GM23338 (cell line): ENCODE data around the gene ATP8A2. TPM values are rescaled to one million over a fixed set of nuclear protein-coding genes. Genes with fewer than 3 reads are reported as not detected.

ENCODE experiments used
- ATAC-seq: fragments of 200-7000 bp; cut with Tn5 transposase; 3 replicates; pipeline ENCODE4 v1.9.1; 2020
- DNase-seq: peaks from one replicate; pipeline ENCODE4 v3.0.0-alpha.2; 2015; ENCODE audit warnings: low spot score
- H2AFZ ChIP-seq: fragments of 200-600 bp; sonication (generic); 2 replicates; pipeline ENCODE4 v1.8.0; 2016; ENCODE audit warnings: antibody characterized with exemption, mild to moderate bottlenecking, moderate library complexity
- H3F3A ChIP-seq: fragments of 200-600 bp; sonication (generic); replicated peaks from 2 replicates; pipeline ENCODE4 v1.8.0; 2017; ENCODE audit warnings: antibody characterized with exemption, mixed run types, low read depth
- H3K27ac ChIP-seq: fragments of 200-600 bp; sonication (generic); 2 replicates; pipeline ENCODE4 v1.6.1; 2016; ENCODE audit warnings: low read depth
- H3K27me3 ChIP-seq: fragments of 200-600 bp; sonication (generic); 2 replicates; pipeline ENCODE4 v1.8.0; 2016; ENCODE audit warnings: mild to moderate bottlenecking, mixed run types, moderate library complexity; ENCODE audit not compliant: insufficient read depth
- H3K36me3 ChIP-seq: fragments of 200-600 bp; sonication (generic); 2 replicates; pipeline ENCODE4 v1.8.0; 2016; ENCODE audit warnings: mild to moderate bottlenecking; ENCODE audit not compliant: insufficient read depth
- H3K4me1 ChIP-seq: fragments of 200-600 bp; sonication (generic); 2 replicates; pipeline ENCODE4 v1.8.0; 2016; ENCODE audit warnings: mild to moderate bottlenecking, moderate library complexity; ENCODE audit not compliant: insufficient read depth
- H3K4me2 ChIP-seq: fragments of 200-600 bp; sonication (generic); 2 replicates; pipeline ENCODE4 v1.7.1; 2017; ENCODE audit warnings: mixed run types
- H3K4me3 ChIP-seq: fragments of 200-600 bp; sonication (generic); 2 replicates; pipeline ENCODE4 v1.6.1; 2016; ENCODE audit warnings: mixed run types
- H3K79me2 ChIP-seq: fragments of 200-600 bp; sonication (generic); replicated peaks from 2 replicates; pipeline ENCODE4 v1.8.0; 2017; ENCODE audit warnings: mild to moderate bottlenecking; ENCODE audit not compliant: insufficient read depth
- H3K9me2 ChIP-seq: fragments of 200-600 bp; sonication (generic); 2 replicates; pipeline ENCODE4 v1.8.0; 2017; ENCODE audit not compliant: insufficient read depth
- H4K20me1 ChIP-seq: fragments of 200-600 bp; sonication (generic); replicated peaks from 2 replicates; pipeline ENCODE4 v1.8.0; 2017; ENCODE audit warnings: mild to moderate bottlenecking; ENCODE audit not compliant: insufficient read depth
- H3K27ac Mint-ChIP-seq: 2 replicates; pipeline ENCODE4 v1.8.0; 2020; ENCODE audit warnings: inconsistent platforms, mild to moderate bottlenecking, moderate library complexity, mixed read lengths
- H3K27me3 Mint-ChIP-seq: 3 replicates; pipeline ENCODE4 v1.8.0; 2022; ENCODE audit warnings: low read depth, mild to moderate bottlenecking, moderate library complexity, mixed read lengths, inconsistent platforms; ENCODE audit not compliant: insufficient read depth, poor library complexity
- H3K36me3 Mint-ChIP-seq: 3 replicates; pipeline ENCODE4 v1.8.0; 2021; ENCODE audit warnings: low read depth, mild to moderate bottlenecking, inconsistent platforms, moderate library complexity, mixed read lengths
- H3K4me1 Mint-ChIP-seq: 3 replicates; pipeline ENCODE4 v1.8.0; 2020; ENCODE audit warnings: mild to moderate bottlenecking, inconsistent platforms, mixed read lengths
- H3K4me3 Mint-ChIP-seq: 3 replicates; pipeline ENCODE4 v1.8.0; 2021; ENCODE audit warnings: moderate library complexity, mild to moderate bottlenecking, inconsistent platforms, mixed read lengths
- H3K9me3 Mint-ChIP-seq: 3 replicates; pipeline ENCODE4 v1.8.0; 2020; ENCODE audit warnings: moderate library complexity, mild to moderate bottlenecking, inconsistent platforms, mixed read lengths
- EZH2 ChIP-seq: fragments of 200-600 bp; sonication (generic); IDR thresholded peaks from one replicate; pipeline ENCODE4 v1.8.0; 2017; ENCODE audit warnings: antibody characterized with exemption, mild to moderate bottlenecking, low read depth; ENCODE audit not compliant: unreplicated experiment
- REST ChIP-seq: IDR thresholded peaks from one replicate; pipeline ENCODE4 v1.6.1; 2018; ENCODE audit warnings: antibody characterized with exemption; ENCODE audit not compliant: unreplicated experiment
- polyA plus RNA-seq: library from polyadenylated mRNA; unstranded; fragments of >200 nt; fragmentation: Nextera tagmentation; extraction: Ambion mirVana; gene quantifications from 2 replicates; pipeline ENCODE4 v1.2.1, GENCODE V29; 2016
- total RNA-seq: library from RNA; depleted of rRNA; stranded (reverse); fragments of >200 nt; shearing (Covaris generic); gene quantifications from 2 replicates; pipeline ENCODE4 v1.2.3, GENCODE V29; 2014

Gene ATP8A2
- total and polyA plus RNA-seq, 2 experiments from 2014 or later: 5.7 to 8.8 TPM

- Histone ChIP-seq H3K27ac (no peak overlapping the region), H3K36me3 (no peaks in the 10 kb centered on the region), H3K9me2 (no peaks in the 10 kb centered on the region), H3K4me2 (no peak overlapping the region), H4K20me1 (no peaks in the 10 kb centered on the region), H3F3A (no peaks in the 10 kb centered on the region), H2AFZ (no peak overlapping the region), H3K4me3 (no peak overlapping the region), H3K27me3 (no peaks in the 10 kb centered on the region), H3K79me2 (no peaks in the 10 kb centered on the region), H3K4me1 (no peaks in the 10 kb centered on the region)
- H3K27ac Mint-ChIP-seq: no peak overlapping the region
- H3K27me3 Mint-ChIP-seq: no peaks in the 10 kb centered on the region
- no peak overlapping the region for H3K4me3 Mint-ChIP-seq
- TF ChIP-seq EZH2: no peak
- TF ChIP-seq REST: no peak
- H3K36me3 Mint-ChIP-seq: no peaks in the 10 kb centered on the region; the same call in 2 of the 3 replicates
- DNase-seq (no peak), ATAC-seq (no peak)
- H3K4me1 Mint-ChIP-seq: no peaks in the 10 kb centered on the region; the same call in 1 of the 3 replicates
- H3K9me3 Mint-ChIP-seq: no peaks in the 10 kb centered on the region
Measured at GRCh38 chr13:25860862-25861261, 489.1 kb downstream of the ATP8A2 start.

- H4K20me1 ChIP-seq: no peaks in the 10 kb centered on the region
- no peak overlapping the region for H3K4me3 ChIP-seq
- H3K27ac Mint-ChIP-seq: no peak overlapping the region
- no peaks in the 10 kb centered on the region for H3K27me3 Mint-ChIP-seq
- no peak overlapping the region for H3K4me3 Mint-ChIP-seq
- no peaks in the 10 kb centered on the region for H3K27me3 ChIP-seq
- ATAC-seq (no peak), DNase-seq (no peak)
- H3K4me2 ChIP-seq: no peak overlapping the region
- no peaks in the 10 kb centered on the region for H3F3A ChIP-seq
- H3K9me2 ChIP-seq: 0 out of 2 replicates have a peak, but pooled peaks cover 2% of the 10 kb centered on the region
- H3K27ac ChIP-seq: no peak overlapping the region
- H3K36me3 ChIP-seq: no peaks in the 10 kb centered on the region
- H3K79me2 ChIP-seq: no peaks in the 10 kb centered on the region
- TF ChIP-seq REST (no peak), EZH2 (no peak)
- H3K4me1 Mint-ChIP-seq: peaks cover 6% of the 10 kb centered on the region; the same call in 2 of the 3 replicates
- H3K4me1 ChIP-seq: no peaks in the 10 kb centered on the region
- no peaks in the 10 kb centered on the region for H3K9me3 Mint-ChIP-seq
- no peaks in the 10 kb centered on the region; the same call in 2 of the 3 replicates for H3K36me3 Mint-ChIP-seq
- H2AFZ ChIP-seq: no peak overlapping the region
Measured at GRCh38 chr13:25862156-25862555, 490.4 kb downstream of the ATP8A2 start.
